Epithelial cell of esophagus (primary cell): ENCODE results near the gene KCTD12.

Source experiments
- DNase-seq: peaks from one replicate; pipeline ENCODE4 v3.0.0; 2010; ENCODE audit warnings: low read depth
- H3K4me3 ChIP-seq: 2 replicates; pipeline ENCODE4 v1.5.1; 2011; ENCODE audit warnings: mild to moderate bottlenecking, low read length, control low read depth
- CTCF ChIP-seq: IDR thresholded peaks from 2 replicates; pipeline ENCODE4 v1.5.1; 2011; ENCODE audit warnings: low read depth, mild to moderate bottlenecking, low read length, control low read depth, inconsistent platforms; ENCODE audit not compliant: insufficient read depth; ENCODE audit errors: missing control alignments

The KCTD12 gene

GRCh38 chr13:76832258-76832988 lies 53.8 kb downstream of the KCTD12 start:
- DNase-seq = no peak
- TF ChIP-seq CTCF = no peak

GRCh38 chr13:76830805-76831204 lies 55.4 kb downstream of the KCTD12 start:
- H3K4me3 ChIP-seq = no peak overlapping the region
- TF ChIP-seq CTCF = no peak
- DNase-seq = no peak

More at GRCh38 chr13:76832258-76832988, 53.8 kb downstream of the KCTD12 start:
- H3K4me3 ChIP-seq = no peak overlapping the region
